CD8-positive, alpha-beta memory T cell (primary cell): ENCODE measurements around the gene LYPD6B. TPM values are rescaled to one million over a fixed set of nuclear protein-coding genes. Genes with fewer than 3 reads are reported as not detected.

ENCODE experiments used
- CTCF ChIA-PET: fragments of 350-600 bp; sonication (Branson Sonifier 250); formaldehyde crosslinking; loops from one replicate; lab custom pipeline; 2021; ENCODE audit warnings: antibody characterized with exemption; lab: Charles Lee
- POLR2A ChIA-PET: fragments of 350-600 bp; sonication (Branson Sonifier 250); formaldehyde crosslinking; loops from one replicate; lab custom pipeline; 2021; ENCODE audit warnings: antibody characterized with exemption; lab: Charles Lee
- DNase-seq, 5 donors: peaks; one replicate each; pipeline versions ENCODE4 v3.0.0 to v3.0.0-alpha.2; 2020 to 2022; ENCODE audit warnings: mixed read lengths in 1 of 5
- H3K27ac ChIP-seq: one replicate; pipeline ENCODE4 v1.7.0; 2013; ENCODE audit warnings: low read depth, mild to moderate bottlenecking, low read length, moderate library complexity
- H3K27me3 ChIP-seq: 2 replicates; pipeline ENCODE4 v1.7.0; 2013; ENCODE audit warnings: low read length, mild to moderate bottlenecking; ENCODE audit not compliant: insufficient read depth, poor library complexity, severe bottlenecking
- H3K36me3 ChIP-seq: 2 replicates; pipeline ENCODE4 v1.7.0; 2013; ENCODE audit warnings: mild to moderate bottlenecking, low read length, moderate library complexity; ENCODE audit not compliant: insufficient read depth
- H3K4me1 ChIP-seq: 2 replicates; pipeline ENCODE4 v1.7.0; 2013; ENCODE audit warnings: mild to moderate bottlenecking, low read length, moderate library complexity; ENCODE audit not compliant: insufficient read depth
- H3K4me3 ChIP-seq: 2 replicates; pipeline ENCODE4 v1.7.0; 2013; ENCODE audit warnings: mild to moderate bottlenecking, low read length
- H3K9me3 ChIP-seq: 2 replicates; pipeline ENCODE4 v1.7.0; 2013; ENCODE audit warnings: mild to moderate bottlenecking, low read length
- H3K27ac Mint-ChIP-seq, 8 donors: one replicate each; pipeline ENCODE4 v1.8.0; 2020 to 2021; ENCODE audit warnings: mixed read lengths in 8 of 8, mild to moderate bottlenecking in 6 of 8, inconsistent platforms in 3 of 8, moderate library complexity in 3 of 8
- H3K27me3 Mint-ChIP-seq, 2 donors: one replicate each; pipeline ENCODE4 v1.8.0; 2020 to 2021; ENCODE audit warnings: mixed read lengths in 2 of 2, mild to moderate bottlenecking in 1 of 2, moderate library complexity in 1 of 2
- H3K36me3 Mint-ChIP-seq, 3 donors: one replicate each; pipeline ENCODE4 v1.8.0; 2020 to 2021; ENCODE audit warnings: mixed read lengths in 3 of 3, inconsistent platforms in 1 of 3, mild to moderate bottlenecking in 1 of 3
- H3K4me1 Mint-ChIP-seq, 3 donors: one replicate each; pipeline ENCODE4 v1.8.0; 2020 to 2021; ENCODE audit warnings: mixed read lengths in 3 of 3, inconsistent platforms in 1 of 3, mild to moderate bottlenecking in 1 of 3
- H3K4me3 Mint-ChIP-seq, 7 donors: one replicate each; pipeline ENCODE4 v1.8.0; 2020 to 2021; ENCODE audit warnings: mixed read lengths in 7 of 7, mild to moderate bottlenecking in 6 of 7, moderate library complexity in 4 of 7, inconsistent platforms in 2 of 7
- H3K9me3 Mint-ChIP-seq, 5 donors: one replicate each; pipeline ENCODE4 v1.8.0; 2020 to 2022; ENCODE audit warnings: mixed read lengths in 5 of 5, mild to moderate bottlenecking in 3 of 5, moderate library complexity in 2 of 5, inconsistent platforms in 1 of 5
- polyA plus RNA-seq: library from polyadenylated mRNA; unstranded; fragments of 300-500 nt; fragmentation: Illumina TruSeq; gene quantifications from one replicate; pipeline ENCODE4 v1.2.3, GENCODE V29; 2021
- total RNA-seq, 2 experiments: library from RNA; stranded (reverse); gene quantifications; one replicate each; pipeline ENCODE4 v1.2.3, GENCODE V29; 2021

LYPD6B gene
- total and polyA plus RNA-seq, 3 experiments from 2014 or later, result not detected

DNA sequence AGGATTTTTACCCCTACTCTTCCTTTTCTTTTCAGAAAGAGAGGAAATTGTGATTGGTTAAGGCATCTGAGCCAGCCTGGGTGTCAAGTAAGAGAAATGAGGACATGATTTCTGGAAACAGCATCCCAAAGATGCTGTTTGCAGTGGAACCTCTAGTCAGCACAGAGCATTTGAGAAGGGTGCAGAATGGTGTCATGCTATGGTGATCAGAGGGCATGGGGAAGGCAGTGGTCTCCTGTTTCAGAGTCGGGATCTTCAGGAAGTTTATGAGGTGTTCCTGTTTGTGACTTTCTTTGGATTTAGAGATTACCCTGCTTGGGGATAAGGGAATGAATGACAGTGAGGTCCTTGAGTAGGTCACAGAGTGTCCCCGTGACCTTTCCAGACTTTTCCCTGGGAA, 117.5 kb downstream of the LYPD6B start:
- Histone ChIP-seq H3K36me3 (no peaks in the 10 kb centered on the region), H3K4me1 (no peaks in the 10 kb centered on the region), H3K27ac (no peak overlapping the region), H3K9me3 (no peaks in the 10 kb centered on the region), H3K4me3 (no peak overlapping the region), H3K27me3 (no peaks in the 10 kb centered on the region)
- DNase-seq, result no peak
- Mint-ChIP-seq H3K9me3 (peaks cover 0 to 5% (median 0%) of the 10 kb centered on the region in 5 donors), H3K4me1 (peaks cover under 1 to 8% (median 8%) of the 10 kb centered on the region in 3 donors), H3K4me3 (no peak overlapping the region), H3K27ac (no peak overlapping the region), H3K36me3 (no peaks in the 10 kb centered on the region), H3K27me3 (peaks cover 12 to 36% of the 10 kb centered on the region in 2 donors)
- POLR2A ChIA-PET, result no interaction called here
- CTCF ChIA-PET, result no interaction called here

DNA sequence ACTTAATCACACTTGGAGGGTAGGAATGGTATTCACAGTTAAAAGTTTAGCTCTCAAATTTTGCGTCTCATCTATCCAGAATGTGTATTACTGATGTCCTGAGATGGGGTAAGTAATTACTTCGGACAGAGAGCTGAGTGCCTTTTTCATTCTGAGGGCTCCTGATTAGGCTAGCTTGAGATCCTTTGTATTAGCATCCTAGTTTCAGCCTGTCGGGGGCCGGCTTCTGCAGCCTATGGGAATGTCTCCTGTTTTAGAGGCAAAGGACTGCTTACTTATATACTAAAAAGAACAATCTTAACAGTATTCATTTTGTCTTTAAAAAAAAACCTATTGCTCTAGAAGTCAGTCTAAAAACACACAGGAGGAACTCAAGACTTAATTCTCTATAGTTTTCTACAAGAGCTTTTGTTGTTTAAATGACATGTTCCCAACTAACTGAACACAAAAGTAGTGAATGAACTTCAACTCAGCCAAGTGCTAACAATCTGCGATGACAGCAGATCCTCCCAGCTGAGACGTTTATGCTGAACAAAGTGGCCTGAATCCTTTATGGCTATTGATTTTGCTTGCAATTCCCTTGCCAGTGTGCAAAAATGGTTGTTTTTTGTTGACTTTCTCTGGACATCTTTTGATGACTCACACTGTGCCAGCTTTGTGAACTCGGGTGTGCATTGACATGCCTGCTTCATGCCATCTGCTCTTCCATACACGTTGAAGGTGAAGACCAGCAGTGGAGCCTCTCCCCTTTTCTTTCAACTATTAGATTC, 118.7 kb downstream of the LYPD6B start:
- peaks cover 5 to 16% (median 15%) of the 10 kb centered on the region in 3 donors for H3K4me1 Mint-ChIP-seq
- no peaks in the 10 kb centered on the region for H3K36me3 Mint-ChIP-seq
- no peak overlapping the region for H3K27ac Mint-ChIP-seq
- no peaks in the 10 kb centered on the region for H3K36me3 ChIP-seq
- H3K9me3 ChIP-seq, result no peaks in the 10 kb centered on the region
- H3K4me3 ChIP-seq, result no peak overlapping the region
- ChIA-PET POLR2A (no interaction called here), CTCF (no interaction called here)
- no peak overlapping the region for H3K27ac ChIP-seq
- H3K27me3 ChIP-seq, result no peaks in the 10 kb centered on the region
- peaks cover 0 to 5% (median 0%) of the 10 kb centered on the region in 5 donors for H3K9me3 Mint-ChIP-seq
- DNase-seq, result no peak
- H3K4me3 Mint-ChIP-seq, result no peak overlapping the region
- H3K27me3 Mint-ChIP-seq, result peaks cover 20 to 29% of the 10 kb centered on the region in 2 donors
- H3K4me1 ChIP-seq, result peaks cover 4% of the 10 kb centered on the region

DNA sequence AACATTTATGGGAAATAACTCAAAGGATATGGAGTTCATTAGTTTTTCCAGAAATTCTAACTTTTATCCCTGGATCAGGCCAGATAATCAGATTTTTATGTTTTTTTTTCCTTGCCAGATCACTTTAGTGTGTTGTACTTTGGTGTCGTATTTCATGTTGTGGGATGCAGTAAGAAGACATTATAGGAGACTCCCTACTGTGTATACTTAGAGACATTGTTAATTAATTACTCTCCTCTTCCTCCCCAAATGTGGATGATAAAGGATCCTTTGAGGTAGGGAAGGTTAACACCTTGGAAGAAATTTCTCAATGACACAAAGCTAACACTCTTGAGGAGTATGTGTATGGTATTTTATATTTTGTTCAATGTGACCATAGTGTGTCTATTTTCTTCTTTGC, 120.5 kb downstream of the LYPD6B start:
- Histone ChIP-seq H3K4me1 (peaks cover 4% of the 10 kb centered on the region), H3K9me3 (no peaks in the 10 kb centered on the region), H3K4me3 (no peak overlapping the region), H3K27me3 (no peaks in the 10 kb centered on the region), H3K36me3 (no peaks in the 10 kb centered on the region), H3K27ac (no peak overlapping the region)
- Mint-ChIP-seq H3K9me3 (peaks cover 0 to 5% (median 0%) of the 10 kb centered on the region in 5 donors), H3K36me3 (no peaks in the 10 kb centered on the region), H3K27ac (no peak overlapping the region), H3K4me1 (peaks cover 5 to 16% (median 15%) of the 10 kb centered on the region in 3 donors), H3K4me3 (no peak overlapping the region), H3K27me3 (peaks cover 11 to 20% of the 10 kb centered on the region in 2 donors)
- ChIA-PET CTCF (no interaction called here), POLR2A (no interaction called here)
- no peak for DNase-seq

DNA sequence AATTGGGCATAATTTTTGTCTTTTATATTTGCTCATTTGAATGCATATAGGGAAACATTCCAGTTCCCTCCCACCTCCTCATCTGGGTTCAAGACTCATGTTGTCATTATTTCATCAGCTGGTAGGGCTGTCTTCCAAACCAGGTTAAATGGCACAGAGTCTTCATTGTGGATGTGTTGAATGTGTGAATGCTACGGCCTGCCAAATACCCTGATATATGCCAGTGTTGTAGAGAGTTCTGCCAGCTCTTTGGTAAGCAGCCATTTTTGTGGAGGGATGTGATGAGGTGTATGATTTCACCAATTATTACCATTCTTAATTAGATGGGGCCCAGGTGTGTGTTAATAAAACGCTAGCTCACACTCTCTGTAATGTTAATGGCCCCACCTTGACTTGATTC, 121.7 kb downstream of the LYPD6B start:
- no peak for DNase-seq
- H3K27me3 ChIP-seq, result no peaks in the 10 kb centered on the region
- H3K4me1 Mint-ChIP-seq, result peaks cover 5 to 16% (median 15%) of the 10 kb centered on the region in 3 donors
- no peak overlapping the region for H3K27ac Mint-ChIP-seq
- H3K36me3 Mint-ChIP-seq, result no peaks in the 10 kb centered on the region
- H3K4me3 ChIP-seq, result no peak overlapping the region
- ChIA-PET CTCF (no interaction called here), POLR2A (no interaction called here)
- H3K27me3 Mint-ChIP-seq, result peaks cover 9 to 17% of the 10 kb centered on the region in 2 donors
- no peak overlapping the region for H3K4me3 Mint-ChIP-seq
- H3K27ac ChIP-seq, result no peak overlapping the region
- no peaks in the 10 kb centered on the region for H3K36me3 ChIP-seq
- peaks cover 4% of the 10 kb centered on the region for H3K4me1 ChIP-seq
- H3K9me3 ChIP-seq, result no peaks in the 10 kb centered on the region
- peaks cover 0 to 5% (median 0%) of the 10 kb centered on the region in 5 donors for H3K9me3 Mint-ChIP-seq

DNA sequence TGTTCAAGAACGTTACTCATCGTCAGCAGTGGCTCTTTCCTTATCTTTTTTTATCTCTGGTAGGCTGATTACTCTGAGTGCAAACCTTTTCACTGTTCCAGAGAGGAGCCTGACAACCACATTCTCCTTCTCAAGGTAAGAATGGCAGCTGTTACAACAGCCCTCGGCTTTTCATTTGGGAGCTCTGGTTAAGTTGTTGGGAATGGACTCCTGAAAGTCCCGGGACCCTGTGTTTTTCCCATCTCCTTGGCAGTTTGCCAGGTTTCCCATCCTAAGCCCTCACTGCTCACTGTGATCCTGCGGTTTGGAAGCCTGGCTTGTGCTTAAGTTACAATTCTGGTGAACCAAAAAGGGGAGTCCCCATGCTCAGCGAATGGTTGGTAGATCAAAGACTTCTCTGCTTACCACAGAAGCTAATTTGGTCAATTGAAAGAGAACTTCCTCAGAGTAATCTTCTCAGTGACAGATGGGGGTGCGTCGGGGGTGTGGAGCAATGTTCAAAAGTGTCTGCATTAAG, 122.3 kb downstream of the LYPD6B start:
- DNase-seq, result peak in 3 of 5 donors; percentile 19 to 74 (median 43)
- Mint-ChIP-seq H3K4me3 (no peak overlapping the region), H3K9me3 (peaks cover 0 to 5% (median 0%) of the 10 kb centered on the region in 5 donors), H3K4me1 (peaks cover 5 to 16% (median 15%) of the 10 kb centered on the region in 3 donors), H3K27ac (peak overlapping the region in 1 of 8 donors; percentile 68), H3K36me3 (no peaks in the 10 kb centered on the region), H3K27me3 (peaks cover 9 to 17% of the 10 kb centered on the region in 2 donors)
- H3K36me3 ChIP-seq, result no peaks in the 10 kb centered on the region
- H3K27ac ChIP-seq, result no peak overlapping the region
- no peak overlapping the region for H3K4me3 ChIP-seq
- peaks cover 4% of the 10 kb centered on the region for H3K4me1 ChIP-seq
- H3K27me3 ChIP-seq, result no peaks in the 10 kb centered on the region
- ChIA-PET POLR2A (no interaction called here), CTCF (no interaction called here)
- H3K9me3 ChIP-seq, result no peaks in the 10 kb centered on the region

DNA sequence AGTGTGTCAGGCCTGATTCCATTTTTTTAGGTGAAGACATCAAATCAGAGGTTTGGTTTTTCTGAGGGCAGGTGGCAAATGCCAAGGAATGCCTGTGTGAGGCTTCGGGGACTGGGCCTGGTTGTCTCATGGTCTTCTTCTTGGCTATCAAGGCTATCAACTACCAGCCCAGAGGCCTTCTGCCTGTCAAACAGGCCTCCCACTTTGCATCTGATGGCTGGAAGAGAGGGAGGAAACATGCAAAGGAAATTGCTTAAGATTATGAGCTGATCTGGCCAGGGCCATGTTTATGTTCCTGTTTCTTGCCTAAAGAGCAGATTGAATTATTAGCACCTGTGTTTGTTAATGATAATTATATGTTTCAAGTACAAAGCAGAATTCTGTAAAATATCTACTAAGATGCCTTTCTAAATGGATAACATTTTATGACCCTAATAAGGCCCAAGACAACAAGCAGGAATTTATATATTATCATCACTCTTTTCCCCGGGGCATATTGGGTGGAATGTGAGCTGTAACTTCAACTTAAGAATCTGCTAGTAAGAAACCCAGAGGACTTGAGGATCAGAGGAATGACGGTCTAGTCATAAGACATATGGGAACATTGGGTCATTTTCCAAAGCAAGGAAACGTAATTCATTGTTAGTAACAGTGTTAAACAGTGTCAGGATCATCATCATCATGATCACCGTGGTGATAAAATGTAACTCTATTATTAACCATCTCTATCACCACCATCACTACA, 123.2 kb downstream of the LYPD6B start:
- Mint-ChIP-seq H3K27ac (no peak overlapping the region), H3K4me1 (peaks cover 5 to 16% (median 15%) of the 10 kb centered on the region in 3 donors), H3K36me3 (no peaks in the 10 kb centered on the region), H3K27me3 (peaks cover 9 to 17% of the 10 kb centered on the region in 2 donors), H3K9me3 (peaks cover 0 to 5% (median 0%) of the 10 kb centered on the region in 5 donors), H3K4me3 (no peak overlapping the region)
- peaks cover 4% of the 10 kb centered on the region for H3K4me1 ChIP-seq
- no peaks in the 10 kb centered on the region for H3K36me3 ChIP-seq
- DNase-seq, result no peak
- ChIA-PET CTCF (no interaction called here), POLR2A (no interaction called here)
- H3K27ac ChIP-seq, result no peak overlapping the region
- no peak overlapping the region for H3K4me3 ChIP-seq
- no peaks in the 10 kb centered on the region for H3K9me3 ChIP-seq
- no peaks in the 10 kb centered on the region for H3K27me3 ChIP-seq

DNA sequence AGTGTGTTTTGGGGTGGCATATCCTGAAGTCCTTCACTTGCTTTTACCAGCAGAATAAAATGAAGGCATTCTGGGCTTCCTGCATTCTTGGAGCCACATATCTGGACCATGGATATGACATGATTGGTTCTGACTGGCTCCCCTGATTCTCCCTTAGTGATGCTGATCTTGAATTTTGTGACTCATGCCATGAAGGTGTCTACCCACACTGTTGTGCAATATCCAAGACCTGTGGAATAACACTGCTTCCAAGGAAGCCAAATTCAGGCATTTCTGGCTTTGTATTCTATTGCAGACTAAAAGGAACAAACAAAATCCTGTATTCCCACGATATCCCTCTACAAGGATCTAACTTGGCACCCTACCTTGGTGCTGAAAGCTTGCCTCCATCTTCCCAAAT, 125.8 kb downstream of the LYPD6B start:
- Mint-ChIP-seq H3K4me3 (no peak overlapping the region), H3K27ac (no peak overlapping the region), H3K9me3 (peaks cover 0 to 3% (median 0%) of the 10 kb centered on the region in 5 donors), H3K4me1 (peaks cover 6 to 29% (median 27%) of the 10 kb centered on the region in 3 donors), H3K27me3 (peaks cover 7 to 14% of the 10 kb centered on the region in 2 donors), H3K36me3 (no peaks in the 10 kb centered on the region)
- no peaks in the 10 kb centered on the region for H3K9me3 ChIP-seq
- H3K4me1 ChIP-seq, result peaks cover 4% of the 10 kb centered on the region
- no peak overlapping the region for H3K27ac ChIP-seq
- DNase-seq, result no peak
- POLR2A ChIA-PET, result no interaction called here
- H3K36me3 ChIP-seq, result no peaks in the 10 kb centered on the region
- H3K27me3 ChIP-seq, result no peaks in the 10 kb centered on the region
- CTCF ChIA-PET, result no interaction called here
- H3K4me3 ChIP-seq, result no peak overlapping the region

DNA sequence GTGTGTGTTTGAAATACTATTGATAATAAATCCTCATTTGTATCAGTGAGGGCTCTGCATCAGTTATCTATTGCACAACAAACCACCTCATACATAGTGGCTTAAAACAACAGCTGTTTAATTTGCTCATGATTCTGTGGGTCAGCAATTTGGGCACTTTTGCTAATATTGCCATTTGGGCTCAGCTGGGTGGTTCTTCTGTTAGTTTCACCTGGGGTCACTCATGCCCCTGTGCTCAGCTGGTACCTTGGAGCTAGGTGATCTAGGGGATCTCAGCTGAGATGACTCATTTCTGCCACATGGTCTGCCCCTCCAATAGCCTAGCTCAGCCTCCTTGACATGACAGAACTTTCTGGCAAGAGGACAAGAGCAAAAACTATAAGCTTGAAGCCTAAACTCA, 126.3 kb downstream of the LYPD6B start:
- Mint-ChIP-seq H3K4me1 (peaks cover 6 to 29% (median 27%) of the 10 kb centered on the region in 3 donors), H3K27ac (no peak overlapping the region), H3K36me3 (no peaks in the 10 kb centered on the region), H3K9me3 (peaks cover 0 to 3% (median 0%) of the 10 kb centered on the region in 5 donors), H3K4me3 (no peak overlapping the region), H3K27me3 (peaks cover 4 to 14% of the 10 kb centered on the region in 2 donors)
- peaks cover 4% of the 10 kb centered on the region for H3K4me1 ChIP-seq
- H3K4me3 ChIP-seq, result no peak overlapping the region
- no peak for DNase-seq
- no peaks in the 10 kb centered on the region for H3K36me3 ChIP-seq
- H3K27me3 ChIP-seq, result no peaks in the 10 kb centered on the region
- no peak overlapping the region for H3K27ac ChIP-seq
- H3K9me3 ChIP-seq, result no peaks in the 10 kb centered on the region
- ChIA-PET POLR2A (no interaction called here), CTCF (no interaction called here)
